ENCODE results near the gene GAL.

Gene GAL

DNA sequence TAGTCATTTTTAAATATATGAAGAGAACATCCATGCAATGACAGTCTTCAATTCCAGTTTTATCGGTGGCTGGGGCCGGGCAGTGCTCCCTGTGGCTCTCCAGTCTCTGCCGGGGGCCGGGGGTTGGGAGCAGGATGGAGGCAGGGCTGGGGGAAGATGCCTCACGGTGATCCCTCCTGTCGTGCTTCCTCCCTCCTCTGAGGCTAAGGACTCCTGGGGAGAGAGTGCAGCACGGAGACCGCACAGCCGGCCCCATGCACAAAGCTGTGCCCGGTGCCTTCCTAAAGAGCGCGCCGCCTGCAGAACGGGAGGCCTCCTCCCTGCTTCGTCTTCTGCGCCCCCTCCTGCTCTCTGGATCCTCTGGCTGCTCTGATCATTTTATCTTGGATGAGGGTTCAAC is 20.5 kb downstream of the GAL start:
- FAIRE-seq (no peak), DNase-seq (ENCODE audit: insufficient read length, low spot score) (no peak)

DNA sequence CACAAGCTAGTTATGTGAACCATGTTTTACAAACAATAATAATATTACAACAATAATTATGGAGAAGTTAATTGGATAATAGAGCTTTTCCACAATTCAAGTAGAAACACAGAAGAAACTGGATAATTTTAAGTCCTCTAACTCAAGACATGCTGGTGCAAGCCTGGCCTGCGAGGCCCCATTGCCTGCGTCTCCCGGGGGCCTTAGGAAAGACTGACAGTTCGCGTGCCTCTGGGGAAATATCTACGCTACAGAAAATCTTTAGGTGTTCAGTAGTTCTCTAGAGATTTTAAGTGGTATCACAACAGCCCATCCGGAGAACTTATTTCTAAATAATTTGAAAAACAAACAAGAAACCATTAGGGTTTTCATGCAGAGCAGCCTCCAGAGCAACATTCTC is 23.2 kb downstream of the GAL start:
- no peak for FAIRE-seq
- DNase-seq (ENCODE audit: insufficient read length, low spot score) = no peak

DNA sequence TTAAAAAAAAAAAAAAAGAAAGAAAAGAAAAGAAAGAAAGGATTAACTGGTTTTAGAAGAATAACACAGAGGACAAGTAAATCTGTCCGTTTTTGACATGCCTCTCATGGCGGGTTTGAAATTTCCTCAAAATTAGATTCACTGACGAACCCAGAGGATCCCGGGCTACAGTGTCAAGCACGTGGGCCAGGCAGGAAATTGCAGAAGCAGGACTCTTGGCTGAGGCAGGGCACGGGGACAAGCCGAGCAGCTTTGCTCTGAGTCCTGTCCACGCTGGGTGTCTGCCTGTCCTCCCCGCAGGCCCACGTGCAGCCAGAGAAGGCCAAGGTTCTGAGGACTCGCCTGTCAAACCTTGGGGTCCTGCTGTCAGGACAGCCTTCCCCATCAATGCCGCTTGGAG is 24.7 kb downstream of the GAL start:
- no peak for FAIRE-seq

DNA sequence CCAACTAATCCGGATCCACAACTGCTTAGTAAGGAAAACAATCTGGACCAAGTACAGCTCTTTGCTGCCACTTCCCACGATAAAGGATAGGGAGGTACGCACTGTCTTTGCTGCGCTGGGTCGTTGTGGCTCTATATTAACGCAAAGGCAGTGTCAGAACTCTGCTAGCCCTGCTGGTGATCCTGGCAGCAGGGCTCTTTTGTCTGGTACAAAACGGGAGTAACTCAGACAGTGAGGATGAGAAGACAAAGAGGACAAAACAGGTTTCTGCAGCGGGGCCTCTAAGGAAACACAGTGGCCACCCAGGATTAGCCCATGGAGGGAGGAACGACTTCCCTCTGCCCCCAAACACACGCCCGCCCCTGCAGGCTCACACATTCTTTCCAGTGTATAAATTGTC is 26.1 kb downstream of the GAL start:
- DNase-seq (ENCODE audit: insufficient read length, low spot score) = no peak
- FAIRE-seq = no peak

More for the DNA sequence above, 24.7 kb downstream of the GAL start:
- no peak for DNase-seq (ENCODE audit: insufficient read length, low spot score)

DNA sequence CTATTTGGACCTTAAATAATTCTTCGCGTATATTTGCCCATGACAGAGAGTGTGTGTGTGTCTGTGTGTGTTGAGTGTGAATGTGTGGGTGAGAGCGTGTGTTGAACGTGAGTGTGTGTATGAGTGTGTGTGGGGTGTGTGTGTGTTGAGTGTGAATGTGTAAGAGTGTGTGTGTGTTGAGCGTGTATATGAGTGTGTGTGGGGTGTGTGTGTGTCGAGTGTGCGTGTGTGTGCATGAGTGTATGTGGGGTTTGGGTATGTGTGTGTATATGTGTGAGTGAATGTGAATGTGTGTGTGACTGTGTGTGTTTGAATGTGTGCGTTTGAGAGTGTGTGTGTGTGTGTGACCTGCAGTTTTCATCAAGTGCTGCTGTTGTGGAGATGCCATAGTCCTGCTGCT is 26.8 kb downstream of the GAL start:
- peak; percentile 99 for FAIRE-seq
- no peak for DNase-seq (ENCODE audit: insufficient read length, low spot score)

DNA sequence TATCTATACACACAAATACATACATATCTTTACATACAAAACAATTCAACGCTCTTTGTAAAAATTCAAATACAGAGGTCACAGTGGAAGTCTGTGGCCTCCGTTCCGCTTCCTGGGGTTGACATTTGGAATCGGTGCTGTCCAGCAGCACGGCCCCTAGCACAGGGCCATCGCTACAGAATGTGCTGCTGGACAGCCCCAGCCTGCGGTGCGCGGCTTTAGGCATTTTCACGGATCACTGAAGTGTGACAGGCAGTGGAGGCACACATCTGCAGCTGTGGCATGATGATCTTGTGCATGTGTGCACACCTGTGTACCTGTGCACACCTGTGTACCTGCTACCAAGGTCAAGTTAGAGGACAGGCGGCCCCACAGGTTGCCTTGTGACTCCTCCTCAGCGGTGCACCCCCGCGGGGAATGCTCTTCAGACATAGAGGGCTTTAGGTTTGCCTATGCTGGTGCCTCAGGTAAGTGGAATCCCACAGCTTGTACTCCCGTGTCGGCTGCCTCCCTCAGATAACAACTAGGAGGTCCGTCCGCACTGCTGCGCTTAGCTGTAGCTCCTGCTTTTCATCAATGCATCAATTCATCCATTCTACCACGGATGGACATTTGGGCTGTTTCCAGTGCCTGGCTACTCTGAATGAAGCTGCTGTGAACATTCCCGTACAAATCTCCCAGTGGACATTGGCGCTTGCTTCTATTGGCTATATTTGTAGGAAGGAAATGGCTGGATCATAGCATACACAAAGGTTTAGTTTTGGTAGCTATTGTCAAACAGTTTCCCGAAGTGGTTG is 29.9 kb downstream of the GAL start:
- DNase-seq (ENCODE audit: insufficient read length, low spot score) (no peak), FAIRE-seq (peak; percentile 91)

DNA sequence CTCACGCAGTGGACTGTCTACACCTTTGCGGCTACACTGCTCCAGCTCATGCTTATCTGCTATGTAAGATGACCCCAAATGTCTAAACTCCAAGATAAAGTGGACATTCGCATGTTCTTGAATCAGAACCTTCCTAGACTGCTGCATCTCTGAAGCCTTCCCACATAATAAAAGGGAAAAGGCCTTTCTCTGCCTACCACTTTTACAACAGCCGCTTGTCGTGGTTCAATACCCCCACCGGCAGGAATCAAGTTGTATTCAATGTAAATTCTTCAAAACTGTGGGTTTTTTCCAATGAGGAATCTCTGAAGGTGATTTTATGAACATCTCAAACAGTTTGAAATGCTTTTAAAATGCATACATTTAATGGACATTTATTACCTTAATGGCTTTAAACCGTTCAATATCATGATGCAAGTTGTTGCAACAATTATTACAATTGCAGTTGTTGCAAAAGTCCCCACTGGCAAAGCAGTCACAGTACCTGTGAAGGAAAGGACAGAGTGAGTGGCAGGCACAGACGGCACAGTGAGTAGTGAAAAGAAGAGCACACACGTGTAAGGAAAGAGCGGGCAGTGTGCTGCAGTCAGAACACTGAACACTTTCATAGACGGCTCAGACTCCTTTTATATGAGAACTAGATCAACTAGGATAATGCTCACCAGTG is 31.2 kb downstream of the GAL start:
- DNase-seq (ENCODE audit: insufficient read length, low spot score) (no peak), FAIRE-seq (peak; percentile 57)

DNA sequence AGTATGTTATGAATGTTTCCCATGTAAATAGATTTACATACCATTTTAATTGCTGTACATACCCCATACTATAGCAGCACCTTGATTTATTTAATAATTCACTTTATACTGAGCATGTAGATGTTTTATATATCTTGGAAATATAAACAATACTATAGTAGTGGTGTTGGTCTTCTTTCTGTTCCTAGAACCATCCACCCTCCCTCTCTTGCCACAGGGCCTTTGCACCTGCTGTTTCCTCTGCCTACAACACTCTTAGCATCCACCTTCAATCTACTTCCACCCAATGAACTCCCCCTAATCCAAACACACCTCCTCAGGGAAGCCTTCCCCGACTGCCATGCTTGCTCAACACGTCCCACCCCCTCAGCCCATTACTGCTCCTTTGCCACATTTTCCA is 36.7 kb downstream of the GAL start:
- DNase-seq (ENCODE audit: insufficient read length, low spot score) (no peak), FAIRE-seq (no peak)

DNA sequence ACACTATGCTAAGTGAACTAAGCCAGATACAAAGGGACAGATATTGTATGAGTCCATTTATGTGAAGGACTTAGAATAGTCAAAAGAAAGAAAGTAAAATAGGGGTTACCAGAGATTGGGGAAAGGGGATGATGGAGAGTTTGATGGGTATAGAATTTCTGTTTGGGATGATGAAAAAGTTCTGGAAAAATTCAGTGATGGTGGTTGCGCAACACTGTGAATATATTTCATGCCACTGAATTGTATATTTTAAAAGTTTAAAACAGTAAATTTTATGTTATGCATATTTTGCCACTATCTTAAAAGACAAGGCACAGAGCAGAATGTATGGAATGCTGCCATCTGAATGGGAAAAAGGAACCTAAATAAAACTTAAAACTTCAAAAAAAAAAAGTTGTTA is 37.8 kb downstream of the GAL start:
- FAIRE-seq = no peak

DNA sequence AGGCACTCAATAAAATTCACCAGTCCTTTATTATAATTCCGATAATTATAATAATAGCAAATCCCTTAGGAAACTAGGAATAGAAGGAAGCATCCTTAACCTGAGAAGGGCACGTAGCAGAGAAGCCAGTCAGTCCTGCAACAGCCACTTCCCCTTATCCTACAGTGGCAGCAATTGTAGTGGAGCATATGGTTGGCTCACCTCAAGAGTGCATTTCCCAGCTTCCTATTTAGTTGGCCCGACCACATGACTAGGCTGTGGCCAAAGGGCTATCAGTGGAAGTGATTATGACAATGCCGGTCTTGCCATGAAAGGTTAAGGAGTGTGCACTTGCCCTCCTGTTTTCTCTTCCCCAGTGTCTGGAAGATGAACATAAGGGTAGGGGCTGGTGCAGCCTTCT is 39.9 kb downstream of the GAL start:
- DNase-seq (ENCODE audit: insufficient read length, low spot score) (no peak), FAIRE-seq (no peak)

More for the DNA sequence above, 37.8 kb downstream of the GAL start:
- no peak for DNase-seq (ENCODE audit: insufficient read length, low spot score)

DNA sequence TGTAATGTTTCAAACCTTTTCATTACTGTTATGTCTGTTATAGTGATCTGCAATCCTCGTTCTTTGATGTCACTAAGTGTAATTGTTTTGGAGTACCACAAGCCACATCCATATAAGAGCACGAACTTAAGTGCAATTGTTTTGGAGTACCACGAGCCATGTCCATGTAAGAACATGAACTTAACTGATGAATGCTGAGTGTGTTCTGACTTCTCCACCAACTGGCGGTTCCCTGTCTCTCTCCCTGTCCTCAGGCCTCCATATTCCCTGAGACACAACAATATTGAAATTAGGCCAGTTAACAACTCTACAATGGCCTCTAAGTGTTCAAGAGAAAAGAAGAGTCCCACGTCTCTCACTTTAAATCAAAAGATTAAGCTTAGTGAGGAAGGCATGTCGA is 43.4 kb downstream of the GAL start:
- no peak for FAIRE-seq
- no peak for DNase-seq (ENCODE audit: insufficient read length, low spot score)

DNA sequence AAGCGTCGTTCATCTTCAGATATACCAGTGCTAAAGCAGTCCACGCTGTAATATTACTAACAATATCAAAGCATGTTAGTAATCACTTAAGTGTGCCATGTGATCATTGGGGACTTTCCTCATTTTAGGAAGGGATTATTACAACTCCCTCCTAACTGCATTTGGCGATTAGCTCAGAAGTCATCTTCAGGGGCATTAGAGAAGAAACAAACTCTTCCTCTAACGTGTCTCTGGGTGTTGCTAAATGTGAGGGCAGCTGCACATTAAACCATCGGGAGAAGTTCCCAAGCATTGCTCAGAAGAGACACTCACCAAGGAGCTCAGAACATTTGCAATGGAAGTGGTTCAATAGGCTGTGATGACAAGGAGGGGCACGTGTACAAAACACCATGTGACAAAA is 49.8 kb downstream of the GAL start:
- FAIRE-seq (no peak), DNase-seq (ENCODE audit: insufficient read length, low spot score) (no peak)

DNA sequence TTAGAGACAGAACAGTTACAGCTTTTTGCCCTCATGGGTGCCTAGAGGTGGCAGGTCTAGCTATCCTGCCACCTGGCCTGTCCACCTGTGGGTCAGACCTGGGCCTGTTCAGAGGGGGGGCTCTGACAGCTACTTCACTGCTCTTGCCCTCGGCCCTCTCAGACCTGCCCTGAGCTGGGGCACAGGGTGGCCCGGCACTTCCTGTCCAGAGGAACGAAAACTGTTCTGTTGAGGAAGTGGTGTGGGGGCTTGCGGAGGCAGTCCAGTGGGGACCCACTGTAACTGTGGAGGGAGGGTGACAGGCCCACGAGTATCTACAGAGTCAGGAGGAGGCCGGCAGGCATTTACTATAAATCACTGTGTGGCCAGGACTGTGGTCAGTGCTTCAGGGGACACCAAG is 50.8 kb downstream of the GAL start:
- FAIRE-seq (no peak), DNase-seq (ENCODE audit: insufficient read length, low spot score) (no peak)

DNA sequence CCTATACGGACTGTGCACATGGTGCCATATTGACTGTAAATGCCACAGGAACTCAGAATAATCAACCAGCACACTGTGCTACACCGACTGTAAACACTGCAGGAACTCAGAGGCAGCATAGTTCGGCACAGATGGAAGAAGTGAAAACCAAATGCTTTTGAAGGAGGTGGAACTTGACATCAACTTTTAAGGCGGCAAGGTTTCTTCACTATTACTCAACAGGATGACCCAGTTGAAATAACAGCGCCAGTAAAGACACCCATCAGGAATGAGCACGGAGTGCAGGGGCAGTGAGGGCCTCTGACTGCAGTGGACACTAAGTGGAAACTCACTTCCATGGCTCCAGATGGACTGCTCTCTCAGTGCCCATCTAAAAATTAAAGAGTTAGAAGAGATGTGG is 51.3 kb downstream of the GAL start:
- FAIRE-seq (peak; percentile 82), DNase-seq (ENCODE audit: insufficient read length, low spot score) (no peak)
